NCI-H1694 treated with DMSO at 0.1 percent for 48 hours (cell line): ENCODE results near the gene SYCP2L.

ENCODE experiments used
- DNase-seq: peaks from one replicate; lab custom pipeline; 2025; lab: John Stamatoyannopoulos, UW

Gene SYCP2L

DNA sequence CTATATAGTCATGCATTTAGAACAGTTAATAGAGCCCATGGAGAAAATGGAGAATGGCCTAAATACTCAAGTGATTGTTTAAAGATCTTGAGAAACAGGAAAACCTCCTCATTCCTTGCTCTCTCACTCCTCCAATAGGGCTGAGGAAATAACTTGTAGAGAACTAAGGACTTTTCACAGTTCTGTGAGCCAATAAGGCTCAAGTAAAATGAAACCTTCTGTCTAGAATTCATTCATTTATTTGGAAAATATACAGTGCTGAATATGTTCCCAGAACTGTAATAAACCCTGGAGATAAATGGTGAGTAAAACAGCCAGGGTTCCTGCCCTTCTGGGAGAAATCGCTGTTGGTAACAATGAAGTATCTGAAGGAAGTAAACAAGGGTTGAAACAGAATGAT lies 122.0 kb downstream of the SYCP2L start:
- DNase-seq: no peak

DNA sequence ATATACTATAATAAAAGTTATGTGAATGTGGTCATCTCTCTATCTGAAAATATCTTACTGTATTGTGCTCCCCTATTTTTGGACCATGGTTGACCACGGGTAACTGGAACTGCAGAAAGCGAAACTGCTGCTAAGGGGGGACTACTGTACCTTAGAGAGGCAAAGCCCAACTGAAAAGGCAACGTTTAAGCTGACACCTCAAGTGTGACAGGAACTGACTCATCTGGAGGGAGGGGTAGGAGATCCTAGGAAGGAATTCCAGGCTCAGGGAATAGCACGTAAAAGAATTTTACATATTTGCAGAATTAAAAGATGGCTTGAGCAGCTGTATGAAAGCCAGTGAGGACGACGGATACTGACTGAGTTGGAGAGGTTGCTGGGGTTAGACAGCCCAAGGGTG lies 122.5 kb downstream of the SYCP2L start:
- DNase-seq: no peak

DNA sequence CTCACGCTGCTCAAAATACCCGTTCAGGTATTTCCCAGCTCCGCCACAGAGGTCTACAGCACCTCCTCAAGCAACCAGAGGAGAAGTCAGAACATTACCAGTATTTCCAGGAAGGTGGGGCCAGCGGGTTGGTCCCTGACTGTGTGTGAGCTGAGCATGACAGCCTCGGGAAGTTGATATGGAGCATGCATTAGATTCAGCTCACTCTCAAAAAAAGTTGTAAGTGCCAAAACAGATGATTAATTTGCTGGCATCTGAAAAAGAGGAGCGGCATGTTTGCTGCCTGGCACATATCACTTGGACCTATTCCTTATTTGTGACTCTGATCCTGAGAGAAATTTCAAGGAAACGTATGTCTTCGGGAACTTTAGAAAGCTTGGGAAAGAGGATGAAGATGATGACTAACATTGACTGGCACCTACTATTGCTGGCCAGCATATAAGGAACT lies 125.0 kb downstream of the SYCP2L start:
- DNase-seq: no peak

DNA sequence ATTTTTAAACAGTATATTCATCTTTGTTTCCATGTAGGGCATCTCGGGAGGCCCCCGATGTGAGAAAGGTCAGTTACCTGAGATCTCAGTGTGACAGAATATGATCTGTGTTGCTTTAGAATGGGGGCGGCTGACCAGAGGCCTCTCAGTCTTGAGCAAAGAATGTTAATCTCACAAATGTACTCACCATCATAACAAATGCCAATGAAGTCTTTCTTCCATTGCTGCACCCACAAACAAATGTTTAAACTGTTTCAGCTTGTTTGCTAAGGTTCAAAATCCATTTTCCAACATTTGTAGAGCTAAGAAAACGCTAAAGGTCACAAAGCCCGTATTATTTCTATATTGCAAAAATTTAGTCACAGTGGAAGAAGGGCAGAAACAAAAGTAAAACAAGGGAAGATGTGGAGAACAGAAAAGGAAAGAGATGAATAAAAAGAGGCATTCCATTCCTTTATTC lies 125.5 kb downstream of the SYCP2L start:
- no peak for DNase-seq

DNA sequence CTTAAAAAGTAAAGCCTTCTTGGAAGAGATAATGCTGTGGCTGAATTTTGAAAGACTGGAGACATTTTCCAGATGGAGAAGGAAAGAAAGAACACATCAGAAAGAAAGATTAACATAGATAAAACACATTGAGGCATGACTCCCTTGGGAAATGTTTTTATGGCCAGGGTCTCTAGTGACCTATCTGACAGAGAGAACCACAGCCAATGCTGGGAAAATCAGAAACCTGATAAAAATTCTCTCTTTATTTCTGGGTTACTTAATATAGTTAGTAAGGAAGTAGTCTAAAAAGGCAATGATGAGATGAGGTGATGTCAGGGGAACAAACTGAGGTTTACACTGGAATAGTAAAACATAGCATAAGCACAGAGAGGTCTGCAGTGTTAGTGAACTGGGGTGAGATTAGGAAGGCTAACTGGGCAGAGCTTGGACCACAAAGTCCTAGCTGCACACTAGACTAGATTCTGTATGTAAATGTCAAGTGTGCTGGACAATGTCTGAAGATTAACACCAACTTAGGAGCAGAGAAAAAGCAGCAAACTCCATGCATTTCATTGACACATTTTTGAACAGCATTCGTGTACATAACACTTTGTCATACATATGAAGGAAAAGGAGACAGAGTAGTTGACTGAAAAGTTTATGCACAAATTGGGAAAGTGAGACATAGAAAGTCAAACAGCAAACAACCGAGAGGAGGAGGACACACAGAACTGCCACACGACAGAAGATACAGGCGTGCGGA lies 126.3 kb downstream of the SYCP2L start:
- DNase-seq: no peak

DNA sequence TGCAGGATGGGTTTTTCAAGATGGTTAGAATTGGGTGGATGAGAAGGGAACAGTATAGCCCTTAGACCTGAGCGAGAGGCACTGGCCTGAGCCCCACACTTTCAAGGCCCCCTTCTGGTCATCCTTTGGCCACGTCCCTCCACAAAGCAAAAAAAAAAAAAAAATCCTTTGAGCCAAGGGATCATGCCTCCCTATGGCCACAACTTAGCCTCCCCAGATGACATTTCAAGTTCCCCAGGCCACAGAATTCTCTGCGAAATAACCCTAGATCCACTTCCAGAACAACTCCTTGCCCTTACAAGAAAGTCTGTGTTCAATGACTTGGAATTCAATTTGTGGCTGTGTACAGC lies 126.8 kb downstream of the SYCP2L start:
- DNase-seq: no peak

DNA sequence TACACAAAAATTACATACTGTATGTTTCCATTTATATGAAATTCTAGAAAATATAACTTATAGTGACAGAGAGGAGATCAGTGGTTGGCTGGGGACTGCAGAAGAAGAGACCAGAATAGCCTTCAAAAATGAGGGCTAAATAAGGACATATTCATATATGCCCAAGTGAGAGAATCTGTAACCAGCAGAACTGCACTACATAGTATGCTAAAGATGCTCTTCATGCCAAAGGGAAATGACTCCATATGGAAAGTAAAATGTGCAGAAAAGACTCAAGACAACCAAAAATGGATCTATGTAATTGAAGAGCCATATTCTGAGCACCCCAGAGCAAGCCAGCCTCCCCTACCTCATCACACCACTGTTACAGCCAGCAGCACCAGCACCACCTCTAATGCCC lies 128.2 kb downstream of the SYCP2L start:
- DNase-seq: no peak

DNA sequence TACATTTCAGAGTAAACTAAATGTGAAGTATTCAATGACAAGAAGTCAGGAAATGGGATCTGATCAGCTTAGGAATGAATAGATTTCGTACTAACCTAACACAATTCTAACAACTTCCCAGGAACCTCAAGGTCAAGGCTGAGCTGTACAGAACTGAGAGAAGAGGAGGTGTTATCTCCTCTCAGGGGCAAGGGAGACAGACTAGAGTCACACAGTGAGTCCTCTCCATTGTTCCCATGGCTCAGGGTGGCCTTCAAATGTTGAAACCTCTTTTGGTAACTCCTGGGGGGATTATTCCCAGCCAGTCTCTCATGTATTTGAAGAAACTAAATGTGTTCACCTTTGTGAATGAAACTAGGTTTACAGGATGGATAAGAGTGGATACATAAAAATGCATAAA lies 129.6 kb downstream of the SYCP2L start:
- DNase-seq: no peak

DNA sequence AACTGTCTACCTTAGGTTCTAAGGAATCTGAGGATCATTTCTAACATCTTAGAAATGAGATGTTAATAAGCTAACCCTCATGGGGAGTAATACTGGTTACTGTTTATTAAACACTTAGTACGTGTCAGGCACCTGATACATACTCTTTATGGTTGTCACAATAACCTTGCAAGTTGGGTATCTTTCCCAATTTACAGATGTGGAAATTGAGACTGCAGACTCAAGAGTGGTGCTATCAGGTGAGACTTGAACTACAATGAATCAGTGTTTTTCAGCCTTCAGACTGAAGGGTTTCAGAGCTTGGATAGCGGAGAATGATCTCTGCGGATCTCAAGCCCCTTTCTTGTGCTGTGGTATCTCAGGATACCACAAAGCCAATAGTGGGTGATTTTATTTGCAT lies 130.2 kb downstream of the SYCP2L start:
- no peak for DNase-seq

DNA sequence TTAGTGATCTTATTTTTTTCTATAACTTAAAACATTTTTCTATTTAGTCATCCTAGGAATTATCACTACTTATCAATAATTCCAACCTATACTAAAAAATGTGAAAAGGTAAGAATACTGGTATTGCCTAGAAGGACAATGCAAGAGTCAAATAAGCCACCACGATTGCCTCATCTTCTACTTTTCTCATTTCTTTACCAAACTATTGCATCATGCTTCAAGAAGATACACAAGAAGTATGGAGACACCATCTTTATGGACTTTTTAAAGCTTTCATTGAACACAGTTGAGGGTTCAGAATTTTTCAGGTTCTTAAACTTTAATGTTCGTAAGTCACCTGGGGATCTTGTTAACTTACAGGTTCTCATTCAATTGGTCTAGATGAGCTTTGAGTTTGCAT lies 131.4 kb downstream of the SYCP2L start:
- no peak for DNase-seq

DNA sequence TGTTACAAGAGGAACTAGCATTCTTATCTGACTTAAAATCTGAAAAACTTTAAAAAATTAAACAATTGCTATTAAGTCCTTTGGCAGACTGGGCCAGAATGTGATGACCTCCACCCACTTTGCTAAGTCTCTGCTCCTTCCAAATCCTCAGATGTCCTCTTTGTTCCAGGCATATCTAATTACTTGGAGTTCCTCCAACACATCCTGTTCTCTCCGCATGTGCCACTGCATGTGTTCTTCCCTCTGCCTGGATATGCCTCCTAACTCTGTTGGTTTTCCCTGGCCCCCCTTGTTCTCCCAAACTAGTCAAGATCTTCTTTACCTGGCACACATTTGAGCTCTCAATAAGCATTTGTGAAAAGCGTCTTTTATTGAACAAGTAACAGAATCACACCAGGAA lies 134.2 kb downstream of the SYCP2L start:
- no peak for DNase-seq

DNA sequence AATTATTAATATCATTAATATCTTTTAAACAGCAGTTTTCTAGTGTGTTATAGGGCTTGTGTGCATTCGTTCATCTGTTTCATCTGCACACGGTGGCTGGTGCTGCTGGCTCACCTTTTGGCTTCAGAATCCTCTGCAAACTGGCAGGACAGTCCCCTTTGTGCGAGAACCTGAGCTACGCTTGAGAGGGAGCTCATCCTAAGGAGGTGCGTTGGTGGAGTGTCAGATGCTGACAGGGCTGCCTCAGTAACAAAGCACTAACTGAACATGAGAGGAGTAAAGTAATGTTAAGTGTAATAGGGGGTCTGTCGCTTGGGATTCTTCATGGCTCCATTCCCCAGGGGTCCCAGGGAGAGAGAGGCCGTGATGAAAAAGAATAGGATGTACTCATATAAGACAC lies 134.9 kb downstream of the SYCP2L start:
- no peak for DNase-seq

DNA sequence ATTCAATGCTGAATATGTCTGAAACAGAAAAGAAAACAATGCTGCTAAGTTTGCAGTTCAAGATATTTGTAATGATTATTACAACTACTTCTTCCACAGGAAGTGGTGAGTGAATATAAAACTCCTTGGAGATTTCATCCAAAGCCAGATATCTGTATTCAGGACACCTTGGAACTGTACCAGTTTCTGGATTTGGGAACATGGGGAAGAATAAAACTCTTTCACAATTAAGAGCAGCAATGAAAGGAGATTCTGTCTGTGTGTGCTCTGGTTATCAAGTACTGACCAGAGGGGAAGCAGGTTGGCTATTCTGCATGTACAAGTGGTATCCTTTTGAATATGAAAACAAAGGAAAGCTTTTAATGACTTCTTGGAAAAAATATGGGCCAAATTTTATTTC lies 136.2 kb downstream of the SYCP2L start:
- no peak for DNase-seq
